NCI-H2107 (cell line): Measurements from ENCODE around the gene MBOAT7.
A peak's percentile ranks its signal among the peaks of the same experiment; 100 is the strongest.
"Not testable (repeated sequence)": the region's sequence is repeated elsewhere in the genome, so short reads cannot be mapped to it uniquely, and the experiment has no call there.

Experiments used
- DNase-seq: peaks from one replicate; lab custom pipeline; 2025; lab: John Stamatoyannopoulos, UW

The MBOAT7 gene

DNA sequence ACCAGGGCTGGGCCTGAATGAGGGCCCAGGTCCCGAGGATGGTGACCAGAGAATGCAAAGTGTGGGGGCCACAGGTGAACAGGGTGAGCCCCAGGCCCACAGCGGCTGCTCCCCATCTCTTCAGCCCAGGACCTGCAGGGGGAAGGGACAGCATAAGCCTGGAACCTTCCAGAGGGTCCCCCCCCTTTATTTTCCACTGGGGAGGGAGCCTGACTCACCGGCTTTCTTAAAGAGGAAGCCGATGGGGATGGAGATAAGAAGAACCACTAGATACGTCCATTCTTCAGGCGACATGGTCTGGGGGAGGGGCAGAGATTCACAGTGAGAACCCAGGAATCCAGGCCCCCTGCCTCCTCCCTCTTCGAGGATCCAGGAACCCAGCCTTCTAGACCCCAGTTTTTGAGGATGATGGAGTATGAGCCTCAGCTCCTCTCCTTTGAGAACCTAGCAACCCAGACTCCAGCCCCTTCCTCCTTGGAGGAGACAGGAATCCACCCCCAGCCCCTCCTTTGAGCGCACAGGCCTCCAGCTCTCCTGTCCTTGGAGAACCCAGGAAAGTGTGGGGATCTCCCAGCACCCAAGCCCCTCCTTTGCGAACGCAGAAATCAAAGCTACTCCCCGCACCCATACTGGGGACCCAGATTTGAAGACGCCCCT, 1.0 kb downstream of the MBOAT7 start:
- DNase-seq: no peak

GRCh38 chr19:54186934-54187381, 2.4 kb downstream of the MBOAT7 start:
- DNase-seq: no peak

DNA sequence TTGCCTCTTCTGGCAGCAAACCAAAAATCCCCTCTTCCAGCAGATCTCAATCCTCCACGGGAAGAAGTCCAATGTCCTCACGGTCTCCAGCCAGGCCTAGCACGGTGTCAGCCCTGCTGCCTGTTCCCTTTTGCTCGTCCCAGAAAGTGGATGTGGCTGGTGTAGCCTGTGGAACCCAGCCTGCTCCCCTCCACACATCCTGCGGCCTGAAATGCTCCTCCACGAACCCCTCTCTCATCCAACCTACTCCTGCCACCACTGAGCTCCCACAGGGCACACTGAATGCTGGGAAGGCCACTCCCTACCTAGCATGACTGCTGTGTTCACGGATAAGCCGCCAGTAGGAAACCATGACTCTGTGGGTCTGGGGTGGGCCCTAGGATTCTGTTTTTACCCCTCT, 3.0 kb downstream of the MBOAT7 start:
- DNase-seq: no peak

DNA sequence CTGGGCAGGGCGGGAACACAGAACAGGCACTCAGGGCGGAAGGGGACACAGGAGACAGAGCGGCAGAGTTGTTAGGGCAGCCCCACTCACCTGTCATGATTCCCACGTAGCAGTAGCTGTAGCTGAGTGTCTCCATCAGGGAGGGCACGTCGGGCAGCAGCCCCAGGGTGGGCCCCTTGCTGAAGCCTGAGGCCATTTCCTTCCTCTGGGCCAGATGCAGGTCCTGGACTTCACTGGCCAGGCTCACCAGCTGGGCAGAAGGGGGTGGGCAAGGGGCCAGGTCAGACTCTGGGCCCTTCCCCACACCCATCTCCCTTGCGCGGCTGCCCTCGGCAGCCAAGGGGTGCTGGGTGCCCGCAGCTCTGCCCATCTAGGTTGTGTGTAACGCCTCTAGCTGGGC, 5.9 kb downstream of the MBOAT7 start:
- DNase-seq: no peak

DNA sequence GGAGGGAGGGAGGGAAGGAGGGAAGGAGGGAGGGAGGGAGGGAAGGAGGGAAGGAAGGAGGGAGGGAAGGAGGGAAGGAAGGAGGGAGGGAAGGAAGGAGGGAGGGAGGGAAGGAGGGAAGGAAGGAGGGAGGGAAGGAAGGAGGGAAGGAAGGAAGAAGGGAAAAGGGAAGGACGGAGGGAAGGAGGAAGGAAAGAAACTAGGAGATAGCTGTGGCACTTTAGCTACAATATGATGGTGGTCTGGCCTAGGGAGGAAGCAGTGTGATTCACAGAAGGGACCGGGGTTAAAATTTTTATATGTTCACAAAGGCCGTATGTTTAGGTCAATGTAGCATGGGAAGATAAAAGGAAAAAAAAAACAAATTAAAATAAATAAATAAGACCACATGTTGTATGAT, 7.5 kb downstream of the MBOAT7 start:
- not testable (repeated sequence) for DNase-seq

DNA sequence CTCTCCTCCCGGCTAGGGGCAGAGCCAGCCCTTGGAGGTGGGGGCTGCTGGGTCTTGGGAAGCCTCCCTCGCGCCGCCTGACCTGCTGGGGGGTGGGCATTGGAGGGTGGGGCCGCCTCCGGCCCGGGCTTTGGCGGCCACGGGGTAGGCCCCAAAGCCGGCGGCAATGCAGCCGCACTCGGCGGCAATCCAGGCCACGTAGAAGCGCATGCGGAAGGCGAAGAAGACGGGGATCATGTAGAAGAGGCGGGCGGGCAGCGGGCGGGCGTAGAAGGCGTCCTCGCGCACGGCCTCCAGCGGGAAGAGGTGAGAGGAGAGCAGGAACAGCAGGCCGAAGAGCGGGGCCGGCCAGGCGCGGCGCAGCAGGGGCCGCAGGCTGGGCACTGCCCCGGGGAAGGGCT, 8.7 kb downstream of the MBOAT7 start:
- DNase-seq: no peak

- peak; percentile 44 for DNase-seq
Measured at GRCh38 chr19:54179921-54180461, 9.4 kb downstream of the MBOAT7 start.

DNA sequence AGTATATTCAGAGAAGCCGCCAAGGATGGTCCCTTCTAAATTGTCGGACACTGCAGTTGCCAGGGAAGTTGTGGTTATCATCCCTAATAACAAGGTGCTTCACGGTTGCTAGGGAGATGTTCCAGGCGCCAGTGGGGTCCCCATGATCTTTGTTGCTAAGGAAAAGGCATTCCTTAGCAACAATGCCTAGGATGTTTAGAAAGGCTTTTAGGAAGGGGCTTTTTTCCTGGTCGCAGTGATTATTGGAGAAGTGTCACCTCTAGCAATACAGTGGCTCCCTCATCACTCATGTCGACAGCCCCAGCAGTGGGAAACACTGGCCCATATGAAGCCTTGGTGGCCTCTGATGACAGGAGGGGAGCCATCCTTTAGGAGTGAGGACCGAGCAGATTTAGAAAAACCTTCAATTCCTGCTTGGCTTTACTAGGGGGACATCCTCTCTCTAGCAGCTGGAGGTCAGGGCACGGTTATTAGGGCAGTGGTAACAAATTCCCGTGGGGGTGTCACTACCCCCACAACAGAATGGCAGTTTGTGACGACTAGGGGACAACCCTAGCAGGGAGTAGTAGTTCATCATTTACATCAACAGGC, 10.0 kb downstream of the MBOAT7 start:
- DNase-seq: no peak

- peak; percentile 64 for DNase-seq
Measured at GRCh38 chr19:54178581-54179261, 10.7 kb downstream of the MBOAT7 start.

DNA sequence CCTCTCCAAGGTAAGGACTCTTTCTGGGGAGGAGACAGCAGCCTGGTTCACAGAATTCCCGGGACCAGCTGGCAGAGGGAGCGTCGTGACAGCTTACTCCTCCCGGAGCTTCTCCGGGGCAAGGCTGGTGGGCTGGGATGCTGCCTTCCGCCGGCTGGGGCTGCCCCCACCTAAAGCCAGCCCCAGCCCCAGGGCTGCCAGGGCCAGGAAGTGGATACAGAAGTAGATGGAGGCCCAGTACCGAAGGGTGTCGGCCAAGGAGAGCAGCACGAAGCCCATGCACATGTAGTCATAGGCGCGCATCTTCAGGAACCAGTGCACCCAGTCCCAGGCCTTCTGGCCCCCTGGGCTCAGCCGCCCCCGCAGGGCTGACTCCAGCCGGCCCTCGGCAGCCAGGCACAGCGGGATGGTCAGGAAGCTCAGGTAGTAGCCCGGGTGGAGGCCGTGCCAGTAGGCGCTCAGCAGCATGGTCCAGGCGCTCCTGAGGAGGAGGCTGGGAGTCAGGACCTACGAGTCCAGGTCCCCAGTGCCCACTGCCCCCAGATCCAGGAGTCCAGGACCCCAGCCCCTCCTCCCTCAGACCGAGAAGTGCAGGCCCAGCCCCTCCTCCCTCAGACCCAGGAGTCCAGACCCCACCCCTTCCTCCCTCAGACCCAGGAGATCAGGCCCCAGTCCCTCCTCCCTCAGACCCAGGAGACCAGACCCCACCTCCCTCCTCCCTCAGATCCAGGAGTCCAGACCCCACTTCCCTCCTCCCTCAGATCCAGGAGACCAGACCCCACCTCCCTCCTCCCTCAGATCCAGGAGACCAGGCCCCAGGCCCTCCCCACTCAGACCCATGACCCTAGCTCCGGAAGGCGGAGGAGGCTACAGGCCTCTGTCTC, 15.2 kb downstream of the MBOAT7 start:
- no peak for DNase-seq

DNA sequence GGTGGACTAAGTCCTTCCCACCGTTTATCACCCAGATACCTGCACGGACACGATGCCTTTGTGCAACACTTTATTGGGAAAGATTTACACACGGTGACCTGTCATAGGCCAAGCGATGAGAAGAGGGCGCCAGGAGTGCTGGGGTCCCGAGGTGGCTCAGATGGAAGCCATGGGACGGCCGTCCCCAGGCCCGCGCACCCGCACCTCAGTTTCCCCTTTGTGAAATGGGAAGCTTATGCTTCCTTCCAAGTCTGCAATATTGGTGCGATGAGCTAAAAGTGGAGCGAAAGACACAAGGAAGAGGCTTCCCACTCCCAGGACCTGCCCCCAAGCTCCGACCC, 16.1 kb downstream of the MBOAT7 start:
- no peak for DNase-seq

GRCh38 chr19:54172471-54173358, 16.7 kb downstream of the MBOAT7 start, which contains the start of gene TMC4:
TMC4 (minus strand) TSS chr19:54173160; CDS start chr19:54173117, 43 bp downstream.
- peak; percentile 77 for DNase-seq

GRCh38 chr19:54171736-54172431, 17.5 kb downstream of the MBOAT7 start:
- not testable (repeated sequence) for DNase-seq

DNA sequence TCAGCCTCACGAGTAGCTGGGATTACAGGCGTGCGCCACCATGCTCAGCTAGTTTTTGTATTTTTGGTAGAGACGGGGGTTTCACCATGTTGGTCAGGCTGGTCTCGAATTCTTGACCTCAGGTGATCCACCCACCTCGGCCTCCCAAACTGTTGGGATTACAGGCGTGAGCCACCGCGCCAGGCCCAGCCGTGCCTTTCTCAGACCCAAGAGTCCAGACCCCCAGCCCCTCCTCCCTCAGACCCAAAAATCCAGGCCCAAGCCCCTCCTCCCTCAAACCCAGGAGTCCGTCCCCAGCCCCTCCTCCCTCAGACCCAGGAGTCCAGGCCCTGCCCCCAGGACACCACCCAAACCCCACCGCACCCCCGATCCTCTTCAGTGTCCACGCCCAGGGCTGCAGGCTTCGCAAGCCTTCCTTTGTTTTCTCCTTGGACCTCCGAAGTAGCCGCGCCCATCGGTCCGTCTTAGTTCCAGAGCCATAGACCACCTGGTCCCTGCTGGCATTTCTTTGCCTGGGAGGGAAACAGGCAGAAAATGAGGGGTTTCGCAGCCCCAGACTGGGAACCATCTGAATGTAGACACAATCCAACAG, 20.1 kb downstream of the MBOAT7 start:
- DNase-seq: no peak

GRCh38 chr19:54168174-54168917, 21.0 kb downstream of the MBOAT7 start:
- DNase-seq: peak; percentile 83

- DNase-seq: no peak
Measured at GRCh38 chr19:54165222-54165621, 24.2 kb downstream of the MBOAT7 start.

DNA sequence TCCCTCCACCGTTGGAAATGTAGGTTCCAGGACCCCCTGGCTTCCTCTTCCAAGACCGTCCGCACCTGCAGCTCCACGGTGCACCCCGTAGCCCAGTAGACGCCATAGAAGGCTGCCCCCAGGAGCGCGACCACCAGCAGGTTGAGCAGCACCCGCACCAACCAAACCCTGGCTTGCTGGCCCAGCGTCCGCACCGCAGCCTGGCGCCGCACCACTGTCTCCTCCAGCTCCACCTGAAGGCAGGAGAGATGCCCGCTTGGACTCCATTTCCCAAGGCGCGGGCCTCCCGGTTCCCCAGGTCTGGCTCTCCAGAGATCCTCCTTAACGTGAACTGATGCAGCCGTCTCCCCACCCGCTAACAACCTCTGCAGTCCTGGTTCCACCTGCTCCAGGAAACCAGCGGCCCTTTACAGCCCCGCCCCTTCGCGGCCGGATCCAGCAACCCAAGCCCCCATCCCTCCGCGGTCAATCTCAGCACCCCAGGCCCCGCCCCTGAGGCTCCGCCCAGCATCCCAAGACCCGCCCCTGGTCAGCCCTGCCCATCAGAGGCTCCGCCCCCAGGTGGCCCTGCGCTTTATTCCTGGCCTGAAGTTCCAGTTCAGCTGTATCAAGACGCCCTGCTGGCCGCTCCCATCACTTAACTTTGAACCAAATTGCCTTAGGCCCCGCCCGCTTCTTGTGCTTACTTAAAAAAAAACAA, 24.9 kb downstream of the MBOAT7 start:
- no peak for DNase-seq

DNA sequence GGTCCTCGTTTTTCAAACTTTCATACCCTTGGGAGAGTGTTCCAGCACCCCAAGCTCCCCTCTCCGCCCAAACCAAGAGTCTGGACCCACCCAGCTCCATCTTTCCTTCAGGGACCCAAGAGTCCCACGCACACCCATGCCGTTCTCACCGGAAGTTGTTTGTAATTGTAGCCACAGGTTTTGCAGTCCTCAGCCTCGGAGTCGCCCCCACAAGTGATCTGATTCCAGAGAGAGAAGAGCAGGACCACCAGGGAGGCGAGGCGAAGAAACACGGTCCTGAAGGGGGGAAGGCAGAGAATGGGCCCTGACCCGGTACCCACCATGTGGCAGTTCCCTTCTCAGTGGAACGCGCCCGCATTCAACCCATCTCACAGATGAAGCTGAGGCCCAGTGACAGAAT, 26.5 kb downstream of the MBOAT7 start:
- DNase-seq: no peak
